ENCODE measurements around the gene LHX1.

DNA sequence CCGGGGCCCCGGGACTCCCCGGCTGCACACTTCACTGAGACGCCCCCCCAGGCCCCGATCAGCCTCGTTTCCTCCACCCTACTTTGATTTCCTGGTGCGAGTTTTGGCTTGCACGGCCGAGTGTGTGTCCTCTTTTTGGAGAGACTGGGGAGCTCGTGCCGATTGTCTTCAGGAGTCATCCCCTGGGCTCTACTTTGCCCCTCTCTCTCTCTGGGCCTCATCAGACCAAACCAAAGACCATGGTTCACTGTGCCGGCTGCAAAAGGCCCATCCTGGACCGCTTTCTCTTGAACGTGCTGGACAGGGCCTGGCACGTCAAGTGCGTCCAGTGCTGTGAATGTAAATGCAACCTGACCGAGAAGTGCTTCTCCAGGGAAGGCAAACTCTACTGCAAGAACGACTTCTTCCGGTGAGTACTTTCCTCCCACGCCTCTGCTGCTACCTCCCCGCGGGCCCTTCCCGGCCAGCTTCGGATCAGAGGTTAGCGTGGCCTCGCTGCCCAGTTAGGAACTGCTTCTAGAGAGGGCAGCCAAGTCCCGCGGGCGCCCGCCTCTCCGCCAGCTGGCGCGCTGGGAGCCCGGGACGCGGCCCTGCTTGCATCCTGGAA is 787 bp downstream of the LHX1 start:
- TF ChIP-seq, protein P1, sequence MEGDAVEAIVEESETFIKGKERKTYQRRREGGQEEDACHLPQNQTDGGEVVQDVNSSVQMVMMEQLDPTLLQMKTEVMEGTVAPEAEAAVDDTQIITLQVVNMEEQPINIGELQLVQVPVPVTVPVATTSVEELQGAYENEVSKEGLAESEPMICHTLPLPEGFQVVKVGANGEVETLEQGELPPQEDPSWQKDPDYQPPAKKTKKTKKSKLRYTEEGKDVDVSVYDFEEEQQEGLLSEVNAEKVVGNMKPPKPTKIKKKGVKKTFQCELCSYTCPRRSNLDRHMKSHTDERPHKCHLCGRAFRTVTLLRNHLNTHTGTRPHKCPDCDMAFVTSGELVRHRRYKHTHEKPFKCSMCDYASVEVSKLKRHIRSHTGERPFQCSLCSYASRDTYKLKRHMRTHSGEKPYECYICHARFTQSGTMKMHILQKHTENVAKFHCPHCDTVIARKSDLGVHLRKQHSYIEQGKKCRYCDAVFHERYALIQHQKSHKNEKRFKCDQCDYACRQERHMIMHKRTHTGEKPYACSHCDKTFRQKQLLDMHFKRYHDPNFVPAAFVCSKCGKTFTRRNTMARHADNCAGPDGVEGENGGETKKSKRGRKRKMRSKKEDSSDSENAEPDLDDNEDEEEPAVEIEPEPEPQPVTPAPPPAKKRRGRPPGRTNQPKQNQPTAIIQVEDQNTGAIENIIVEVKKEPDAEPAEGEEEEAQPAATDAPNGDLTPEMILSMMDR (IDR thresholded peaks at IDR 0.05), result no peak
- TF ChIP-seq POLR2A (IDR thresholded peaks at IDR 0.05; ENCODE audit: low read depth) (no peak), POLR2AphosphoS5 (IDR thresholded peaks at IDR 0.05) (no peak), EP300 (IDR thresholded peaks at IDR 0.05) (no peak)
